ENCODE results near the gene TMEM202.
A peak's percentile ranks its signal among the peaks of the same experiment; 100 is the strongest.
"Not testable (repeated sequence)": the region's sequence is repeated elsewhere in the genome, so short reads cannot be mapped to it uniquely, and the experiment has no call there.

TMEM202 gene

GRCh38 chr15:72404356-72404755, 6.3 kb downstream of the TMEM202 start:
- DNase-seq = no peak

- DNase-seq = no peak
These were observed 6.7 kb downstream of the TMEM202 start for GRCh38 chr15:72404841-72405240.

GRCh38 chr15:72406936-72407335, 8.8 kb downstream of the TMEM202 start:
- no peak for DNase-seq

- no peak for DNase-seq
These were observed 13.0 kb downstream of the TMEM202 start for GRCh38 chr15:72411111-72411510.

GRCh38 chr15:72411544-72411943, 13.4 kb downstream of the TMEM202 start:
- DNase-seq = no peak

- not testable (repeated sequence) for DNase-seq
These were observed 15.2 kb downstream of the TMEM202 start for GRCh38 chr15:72413337-72413736.

- DNase-seq = no peak
These were observed 17.2 kb downstream of the TMEM202 start for GRCh38 chr15:72415304-72415703.

- not testable (repeated sequence) for DNase-seq
These were observed 21.7 kb downstream of the TMEM202 start for GRCh38 chr15:72419768-72420167.

- DNase-seq = no peak
These were observed 22.5 kb downstream of the TMEM202 start for GRCh38 chr15:72420576-72420975.

- no peak for DNase-seq
These were observed 23.4 kb downstream of the TMEM202 start for GRCh38 chr15:72421484-72421883.

GRCh38 chr15:72423256-72423655, 25.2 kb downstream of the TMEM202 start:
- DNase-seq = no peak

GRCh38 chr15:72426753-72427152, 28.6 kb downstream of the TMEM202 start:
- DNase-seq = peak in 1 of 5 experiments; percentile 12

- DNase-seq = no peak
These were observed 39.7 kb downstream of the TMEM202 start for GRCh38 chr15:72437650-72438316.

- not testable (repeated sequence) for DNase-seq
These were observed 44.7 kb downstream of the TMEM202 start for GRCh38 chr15:72442848-72443247.

GRCh38 chr15:72445426-72445825, 47.3 kb downstream of the TMEM202 start:
- no peak for DNase-seq

- no peak for DNase-seq
These were observed 52.7 kb downstream of the TMEM202 start for GRCh38 chr15:72450805-72451204.

GRCh38 chr15:72451224-72451623, 53.1 kb downstream of the TMEM202 start:
- DNase-seq = no peak

- DNase-seq = no peak
These were observed 58.6 kb downstream of the TMEM202 start for GRCh38 chr15:72456684-72457083.

Data from T-helper 2 cell (primary cell).